ENCODE results near the gene TSEN15.

GRCh38 chr1:184019069-184019468, 32.5 kb upstream of the TSEN15 start:
- no peak for TF ChIP-seq CTCF (IDR thresholded peaks at IDR 0.05)
- no peak for TF ChIP-seq POLR2A (IDR thresholded peaks at IDR 0.05)
- no peak for TF ChIP-seq EP300 (IDR thresholded peaks at IDR 0.05)

All from suprapubic skin (tissue), 3 donors.